ENCODE measurements around the gene ALG11. TPM values are rescaled to one million over a fixed set of nuclear protein-coding genes. Genes with fewer than 3 reads are reported as not detected.
A peak's percentile ranks its signal among the peaks of the same experiment; 100 is the strongest.
"Not testable (repeated sequence)": the region's sequence is repeated elsewhere in the genome, so short reads cannot be mapped to it uniquely, and the experiment has no call there.

Gene ALG11, protein sequence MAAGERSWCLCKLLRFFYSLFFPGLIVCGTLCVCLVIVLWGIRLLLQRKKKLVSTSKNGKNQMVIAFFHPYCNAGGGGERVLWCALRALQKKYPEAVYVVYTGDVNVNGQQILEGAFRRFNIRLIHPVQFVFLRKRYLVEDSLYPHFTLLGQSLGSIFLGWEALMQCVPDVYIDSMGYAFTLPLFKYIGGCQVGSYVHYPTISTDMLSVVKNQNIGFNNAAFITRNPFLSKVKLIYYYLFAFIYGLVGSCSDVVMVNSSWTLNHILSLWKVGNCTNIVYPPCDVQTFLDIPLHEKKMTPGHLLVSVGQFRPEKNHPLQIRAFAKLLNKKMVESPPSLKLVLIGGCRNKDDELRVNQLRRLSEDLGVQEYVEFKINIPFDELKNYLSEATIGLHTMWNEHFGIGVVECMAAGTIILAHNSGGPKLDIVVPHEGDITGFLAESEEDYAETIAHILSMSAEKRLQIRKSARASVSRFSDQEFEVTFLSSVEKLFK
- 11.6 and 14.8 TPM in 2 replicates for total RNA-seq (2014; rRNA removed; shearing (Covaris generic))

DNA sequence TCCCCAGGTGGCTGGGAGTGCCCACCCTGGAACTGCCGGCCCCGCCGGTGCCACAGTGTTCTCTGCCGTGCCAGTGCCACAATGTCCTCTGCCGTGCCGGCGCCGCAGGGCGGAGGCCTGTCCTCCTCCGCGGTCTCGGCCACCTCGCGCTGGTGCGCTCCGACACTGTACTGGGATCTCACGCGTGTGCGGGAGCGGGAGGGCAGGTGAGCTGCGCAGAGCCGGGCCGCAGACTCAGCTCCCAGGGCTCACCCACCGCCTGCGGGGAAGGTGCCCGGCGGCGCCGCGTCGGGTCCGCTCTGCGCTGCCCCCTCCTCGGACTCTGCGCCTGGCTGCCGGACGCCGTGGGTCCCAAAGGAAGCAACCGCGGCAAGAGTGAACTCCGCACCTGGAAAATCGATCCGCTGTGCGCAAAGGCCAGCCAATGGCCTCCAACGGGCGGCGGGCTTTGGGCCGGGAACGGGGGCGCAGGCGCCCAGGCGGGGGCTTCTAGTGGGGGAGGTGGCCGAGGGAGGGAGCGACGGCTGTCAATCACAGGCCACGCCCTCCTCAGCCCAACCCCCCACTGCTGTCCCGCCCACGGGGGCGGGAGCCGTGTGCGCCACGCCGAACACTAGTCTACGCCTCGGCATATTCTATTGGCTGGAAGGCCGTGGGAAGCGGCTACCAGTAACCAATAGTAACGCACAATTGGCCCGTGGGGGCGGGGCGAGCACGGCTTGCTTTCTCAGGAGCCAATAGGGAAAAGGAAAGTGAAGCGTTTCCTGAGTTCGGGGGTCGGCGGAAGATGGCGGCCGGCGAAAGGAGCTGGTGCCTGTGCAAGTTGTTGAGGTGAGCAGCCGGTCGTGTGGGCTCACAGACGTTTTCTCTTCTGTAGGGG lies at the start of gene ALG11:
Gene ALG11, plus strand, starts transcription at position 767 of the 880 bp plus-strand sequence. Its CDS starts 21 bp downstream, at position 788.
- peak; percentile 100 for DNase-seq (ENCODE audit: low spot score)

DNA sequence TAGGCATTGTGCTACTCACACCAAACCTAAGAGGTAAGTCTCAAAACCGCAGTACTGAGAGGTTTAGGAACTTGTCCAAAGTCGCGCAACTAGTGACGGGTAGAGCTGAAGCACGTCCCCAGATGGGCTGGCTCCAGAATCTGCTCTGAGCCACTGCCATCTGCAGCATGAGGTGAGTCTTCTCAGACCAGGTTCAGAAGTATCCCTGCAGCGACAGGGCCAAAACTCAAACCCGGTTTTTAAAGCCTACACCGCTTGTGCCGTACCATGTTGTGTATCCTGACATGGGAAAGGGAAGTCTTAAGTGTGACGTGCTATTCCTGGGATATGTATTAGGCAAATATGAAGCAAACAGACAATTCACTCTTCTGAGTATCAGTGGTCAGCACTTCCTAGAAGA lies 46.0 kb upstream of the ALG11 start:
- DNase-seq (ENCODE audit: low spot score), result no peak

DNA sequence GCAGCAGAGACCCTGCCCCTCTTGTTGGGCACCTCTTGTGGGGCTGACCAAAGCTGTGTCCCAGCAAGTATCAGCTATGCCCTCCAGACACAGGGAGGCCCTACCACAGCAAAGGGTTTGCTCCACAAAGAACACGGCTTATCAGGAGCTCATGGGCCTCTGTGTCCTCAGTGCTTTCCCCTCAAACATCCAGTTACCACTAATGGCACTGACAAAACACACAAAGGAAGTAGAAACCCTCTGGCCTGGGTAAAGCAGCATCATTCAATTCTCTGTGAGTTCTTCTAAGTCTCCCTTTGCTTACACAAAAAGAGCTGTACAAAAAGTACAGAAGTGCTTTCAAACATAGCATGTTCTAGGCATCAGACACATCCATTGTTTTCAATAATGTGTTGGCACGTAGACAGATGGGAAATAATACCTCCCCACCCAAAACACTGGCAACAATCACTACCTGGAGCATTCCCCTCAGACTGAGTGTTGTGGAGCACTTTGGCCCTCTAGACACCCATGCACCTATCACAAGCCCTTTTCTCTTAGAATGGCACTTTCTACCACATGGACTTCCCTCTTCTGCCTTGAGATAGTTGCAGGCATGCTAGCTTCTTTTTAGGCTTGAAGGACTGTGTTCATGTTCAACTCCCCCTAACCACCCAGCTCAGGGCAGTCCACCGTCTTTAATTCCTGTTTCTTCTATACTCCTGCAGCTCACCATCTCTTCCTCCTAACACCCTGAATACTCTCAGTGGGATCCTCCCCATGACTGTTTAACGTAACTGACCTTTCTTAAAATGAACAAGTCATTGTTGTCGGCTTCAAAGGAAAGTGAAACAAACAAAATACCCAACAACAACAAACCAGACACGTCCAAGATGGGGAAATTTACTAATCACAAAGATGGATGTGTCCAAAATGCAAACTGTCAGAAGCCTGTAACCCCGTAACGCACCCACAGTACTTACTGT lies 44.4 kb upstream of the ALG11 start:
- DNase-seq (ENCODE audit: low spot score), result no peak

DNA sequence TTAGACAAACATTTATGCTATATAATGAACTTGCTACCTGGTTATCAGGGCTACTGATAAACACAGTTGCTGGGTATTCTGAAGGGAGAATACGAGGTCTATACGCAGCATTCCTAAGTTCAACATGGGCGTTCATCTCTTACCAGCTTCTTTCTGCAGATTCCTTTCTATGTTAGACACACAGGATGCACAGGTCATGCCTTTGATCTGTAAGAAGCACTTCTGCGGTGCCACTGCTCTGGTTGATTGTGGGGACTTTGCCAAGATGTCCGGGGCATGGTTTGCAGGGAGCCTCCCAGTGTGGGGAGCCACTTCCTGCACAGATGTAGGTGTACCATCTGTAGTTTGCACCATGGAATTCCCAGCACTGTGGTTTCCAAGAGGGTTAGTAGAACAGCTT lies 41.8 kb upstream of the ALG11 start:
- no peak for DNase-seq (ENCODE audit: low spot score)

DNA sequence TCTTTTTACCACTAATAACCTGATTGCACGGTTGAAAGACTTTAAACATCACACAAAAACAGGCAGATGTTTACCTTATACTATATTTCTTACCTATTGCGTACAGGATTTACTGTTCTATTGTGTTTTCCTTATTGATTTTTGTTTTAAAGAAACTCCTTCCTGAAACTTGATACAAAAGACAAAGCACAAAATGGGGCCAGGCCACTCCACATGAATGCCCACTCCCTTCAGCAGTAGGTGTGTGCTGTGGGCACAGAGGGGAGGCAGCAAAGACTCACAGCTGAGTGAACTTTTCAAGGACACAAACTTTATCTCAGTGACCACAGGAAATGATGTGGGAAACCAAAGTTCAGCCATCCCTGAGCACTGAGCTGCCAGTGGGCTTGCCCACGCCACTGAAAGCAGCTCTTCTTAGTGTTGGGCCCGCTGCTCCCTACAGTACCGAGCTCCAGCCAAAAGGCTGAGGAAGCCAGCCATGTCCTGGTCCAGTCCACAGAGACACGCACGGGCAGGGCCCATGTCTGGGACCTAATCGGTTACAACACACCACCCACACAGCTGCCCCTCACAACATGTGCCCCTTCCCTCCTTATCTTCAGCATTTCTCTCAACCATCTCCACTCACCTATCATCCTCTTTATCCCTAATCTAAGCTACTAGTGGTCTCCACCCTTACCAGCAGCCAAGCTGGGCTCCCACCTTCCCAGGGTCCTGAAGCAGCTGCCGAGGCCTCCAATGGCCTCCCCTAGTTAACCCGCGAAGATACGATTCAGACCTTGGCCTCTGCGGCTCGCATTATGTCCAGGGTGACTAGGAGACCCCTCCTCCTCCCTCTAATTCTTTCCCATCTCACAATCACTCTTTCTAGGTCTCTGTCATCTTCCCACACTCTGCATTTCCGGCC lies 40.4 kb upstream of the ALG11 start:
- DNase-seq (ENCODE audit: low spot score), result no peak

DNA sequence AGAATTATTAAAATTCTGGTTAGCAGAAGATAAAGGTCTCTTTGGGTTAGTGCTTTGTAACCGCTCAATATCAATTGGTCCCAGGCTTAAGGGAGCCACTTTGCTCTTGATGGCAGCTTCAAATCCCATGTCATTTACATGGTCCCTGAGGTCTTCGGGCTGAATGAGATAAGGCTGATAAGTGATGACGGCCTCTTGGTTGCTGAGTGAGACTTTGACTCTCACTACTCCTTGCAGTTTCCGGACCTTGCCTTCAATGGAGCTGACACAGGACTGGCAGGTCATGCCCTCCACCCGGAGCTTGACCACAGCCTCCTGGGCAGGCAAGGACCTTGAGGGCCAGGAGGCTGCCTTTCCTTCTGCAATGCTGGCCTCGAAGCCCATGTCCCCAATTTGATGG lies 37.7 kb upstream of the ALG11 start:
- DNase-seq (ENCODE audit: low spot score), result no peak

DNA sequence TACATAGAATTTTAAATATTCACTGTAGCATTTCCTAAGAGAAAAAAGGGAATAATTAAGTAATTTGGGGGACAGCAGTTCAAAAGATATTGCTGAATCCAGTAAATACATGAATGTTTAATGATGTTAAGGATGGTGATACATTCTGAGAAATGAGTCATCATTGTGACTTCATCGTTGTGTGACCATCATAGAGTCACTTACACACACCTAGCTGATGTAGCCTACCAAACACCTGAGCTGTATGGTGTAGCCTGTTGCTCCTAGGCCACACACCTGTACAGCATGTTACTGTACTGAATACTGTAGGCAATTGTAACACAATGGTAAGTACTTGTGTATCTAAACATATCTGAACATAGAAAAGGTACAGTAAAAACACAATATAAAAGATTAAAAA lies 35.8 kb upstream of the ALG11 start:
- DNase-seq (ENCODE audit: low spot score), result no peak

DNA sequence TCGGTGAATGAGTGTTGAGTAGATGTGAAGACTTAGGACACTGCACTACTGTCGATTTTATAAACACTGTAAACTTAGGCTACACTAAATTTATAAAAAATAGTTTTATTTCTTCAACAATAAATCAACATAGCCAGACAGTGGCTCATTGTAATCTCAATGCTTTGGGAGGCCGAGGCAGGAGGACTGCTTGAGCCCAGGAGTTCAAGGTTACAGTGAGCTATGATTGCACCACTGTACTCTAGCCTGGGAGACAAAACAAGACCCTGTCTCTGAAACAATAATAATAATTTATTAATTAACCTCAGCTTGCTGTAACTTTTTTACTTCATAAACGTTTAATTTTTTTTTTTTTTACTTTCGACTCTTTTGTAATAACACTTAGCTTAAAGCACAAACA lies 35.3 kb upstream of the ALG11 start:
- DNase-seq (ENCODE audit: low spot score), result no peak

DNA sequence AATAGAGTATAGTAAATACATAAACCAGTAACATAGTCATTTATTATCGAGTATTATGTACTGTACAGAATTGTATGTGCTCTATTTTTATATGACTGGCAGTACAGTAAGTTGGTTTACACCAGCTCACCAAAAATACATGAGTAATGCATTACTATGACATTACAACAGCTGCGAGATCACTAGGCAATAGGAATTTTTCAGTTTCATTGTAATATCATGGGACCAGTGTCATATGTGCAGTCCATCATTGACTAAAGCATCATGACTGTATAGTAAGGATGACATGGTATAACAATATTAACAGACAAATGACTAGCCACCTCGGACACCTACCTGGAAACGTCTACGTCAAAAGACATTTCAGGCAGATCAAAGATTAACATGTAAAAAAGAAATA lies 34.6 kb upstream of the ALG11 start:
- DNase-seq (ENCODE audit: low spot score), result no peak

DNA sequence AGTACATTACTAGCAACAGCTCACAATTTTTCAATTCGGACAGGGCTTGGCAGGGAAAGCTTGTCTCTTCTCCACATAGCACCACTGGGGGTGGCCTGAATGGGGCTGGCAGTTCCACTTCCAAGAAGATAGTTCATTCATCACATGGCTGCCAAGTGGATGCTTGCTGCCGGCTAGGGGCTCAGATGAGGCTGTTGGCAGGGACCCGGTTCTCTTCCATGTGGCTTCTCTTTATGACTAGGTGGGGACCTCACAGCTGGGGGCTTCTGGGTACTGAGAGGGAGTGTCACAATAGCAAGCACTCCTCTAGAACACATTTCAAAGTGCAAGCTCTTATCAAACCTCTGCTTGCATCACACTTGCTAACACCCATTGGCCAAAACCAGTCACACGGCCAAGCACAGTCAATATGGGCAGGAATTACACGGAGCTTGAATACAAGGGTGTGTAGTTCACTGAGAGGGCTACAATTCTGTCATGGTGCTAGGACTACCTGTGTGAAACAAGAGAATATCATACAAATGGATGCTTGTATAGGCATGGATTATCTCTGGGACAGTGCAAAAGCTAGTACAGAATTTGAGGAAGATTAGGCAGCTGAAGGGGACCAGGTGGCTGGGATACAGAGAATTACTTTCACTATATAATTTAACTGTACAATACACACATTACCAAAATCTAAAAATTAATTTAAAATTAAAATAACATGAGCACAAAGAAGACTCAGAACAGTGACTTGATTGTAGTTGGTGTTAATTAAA lies 33.2 kb upstream of the ALG11 start:
- DNase-seq (ENCODE audit: low spot score), result no peak

DNA sequence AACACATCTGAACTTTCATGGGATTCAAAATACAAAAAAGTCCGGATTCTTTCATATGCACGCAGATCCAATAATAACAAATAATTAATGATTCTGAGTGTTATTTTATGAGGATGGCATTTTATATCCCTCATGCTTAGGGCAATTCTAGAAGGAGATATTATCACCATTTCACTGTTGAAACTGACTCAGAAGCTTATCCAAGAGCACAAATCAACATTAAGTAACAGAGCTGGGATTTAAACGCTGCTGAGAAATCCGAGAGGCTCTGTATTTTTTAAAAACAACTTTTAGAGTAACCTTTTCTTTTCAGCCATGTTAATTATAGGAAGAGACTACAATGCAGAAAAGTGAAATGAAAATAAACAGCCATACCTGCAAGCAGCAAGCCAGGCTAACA lies 31.3 kb upstream of the ALG11 start:
- DNase-seq (ENCODE audit: low spot score), result no peak

DNA sequence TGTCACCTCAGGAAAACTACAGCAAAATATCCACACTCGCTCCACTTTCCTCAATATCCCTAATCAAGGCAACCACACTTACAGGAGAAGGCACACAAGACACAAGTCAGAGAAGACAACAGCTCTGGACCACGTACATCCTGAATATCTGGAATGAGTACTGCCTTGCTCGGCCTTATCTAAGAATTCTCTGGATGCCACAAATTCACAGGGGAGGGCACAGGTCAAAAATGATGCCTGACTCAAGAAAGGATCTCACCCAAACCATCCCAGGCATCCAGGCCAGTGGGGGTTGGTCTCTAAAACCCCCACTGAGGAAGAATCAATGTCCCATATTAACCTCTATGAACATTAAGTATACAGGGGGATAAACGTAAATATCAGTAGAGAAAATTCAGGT lies 30.8 kb upstream of the ALG11 start:
- DNase-seq (ENCODE audit: low spot score), result no peak

DNA sequence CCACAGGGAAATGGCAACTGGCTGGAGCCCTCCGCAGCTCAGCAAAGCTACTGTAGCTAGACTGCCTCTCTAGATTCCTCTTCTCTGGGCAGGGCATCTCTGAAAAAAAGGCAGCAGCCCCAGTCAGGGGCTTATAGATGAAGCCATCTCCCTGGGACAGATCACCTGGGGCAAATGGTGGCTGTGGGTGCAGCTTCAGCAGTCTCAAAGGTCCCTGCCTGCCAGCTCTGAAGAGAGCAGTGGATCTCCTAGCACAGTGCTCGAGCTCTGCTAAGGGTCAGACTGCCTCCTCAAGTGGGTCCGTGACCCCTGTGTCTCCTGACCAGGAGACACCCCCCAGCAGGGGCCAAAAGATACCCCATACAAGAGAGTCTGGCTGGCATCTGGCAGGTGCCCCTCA lies 28.9 kb upstream of the ALG11 start:
- DNase-seq (ENCODE audit: low spot score), result not testable (repeated sequence)

DNA sequence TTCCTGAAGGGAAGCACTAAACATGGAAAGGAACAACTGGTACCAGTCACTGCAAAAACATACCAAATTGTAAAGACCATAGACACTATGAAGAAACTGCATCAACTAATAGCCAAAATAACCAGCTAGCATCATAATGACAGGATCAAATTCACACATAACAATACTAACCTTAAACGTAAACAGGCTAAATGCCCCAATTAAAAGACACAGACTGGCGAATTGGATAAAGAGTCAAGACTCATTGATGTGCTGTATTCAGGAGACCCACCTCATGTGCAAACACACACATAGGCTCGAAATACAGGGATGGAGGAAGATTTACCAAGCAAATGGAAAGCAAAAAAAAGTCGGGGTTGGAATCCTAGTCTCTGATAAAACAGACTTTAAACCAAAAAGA lies 27.3 kb upstream of the ALG11 start:
- DNase-seq (ENCODE audit: low spot score), result not testable (repeated sequence)

DNA sequence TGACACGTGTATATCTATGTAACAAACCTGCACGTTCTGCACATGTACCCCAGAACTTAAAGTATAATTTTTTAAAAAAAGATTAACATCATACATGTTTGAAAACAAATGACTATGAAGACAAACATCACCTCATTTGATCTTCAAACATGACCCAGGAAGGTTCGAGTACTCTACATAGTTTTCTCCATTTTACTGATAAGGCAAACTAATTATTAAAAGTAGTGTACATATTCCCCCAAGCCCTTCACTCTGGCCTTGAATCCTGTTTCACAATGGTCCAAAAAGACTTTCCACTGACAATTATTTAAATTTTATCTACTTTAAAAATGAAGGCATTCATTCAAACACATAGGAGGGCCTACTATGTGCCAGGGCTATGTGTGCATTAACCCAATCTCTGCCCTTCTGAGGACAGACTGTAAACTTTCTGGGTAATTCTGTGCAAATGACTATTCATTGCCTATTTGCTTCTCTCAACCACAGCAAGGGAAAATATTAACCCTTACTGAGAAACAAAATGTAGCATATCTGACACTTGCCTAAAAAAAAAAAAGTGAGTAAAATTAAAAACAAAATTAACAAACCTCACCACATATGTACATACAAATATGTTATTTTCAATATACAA lies 23.1 kb upstream of the ALG11 start:
- DNase-seq (ENCODE audit: low spot score), result no peak

DNA sequence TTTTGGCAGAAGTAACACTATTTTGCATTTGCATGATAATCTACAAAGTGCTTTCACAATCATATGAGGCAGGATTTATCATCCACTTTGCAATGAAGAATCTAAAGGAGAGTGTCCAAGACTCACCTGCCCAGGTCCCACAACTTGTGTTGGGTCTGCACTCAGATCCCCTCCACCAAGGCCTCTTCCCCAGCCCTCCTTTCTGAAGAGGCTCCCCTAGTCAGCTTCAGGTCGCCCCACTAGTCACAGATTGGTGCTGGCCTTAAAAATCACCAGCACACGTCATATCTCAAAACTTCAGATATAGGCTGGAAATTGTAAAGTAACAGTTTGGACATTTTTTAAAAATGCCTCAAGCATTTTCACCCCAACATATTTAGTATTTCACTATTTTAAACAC lies 18.5 kb upstream of the ALG11 start:
- no peak for DNase-seq (ENCODE audit: low spot score)

DNA sequence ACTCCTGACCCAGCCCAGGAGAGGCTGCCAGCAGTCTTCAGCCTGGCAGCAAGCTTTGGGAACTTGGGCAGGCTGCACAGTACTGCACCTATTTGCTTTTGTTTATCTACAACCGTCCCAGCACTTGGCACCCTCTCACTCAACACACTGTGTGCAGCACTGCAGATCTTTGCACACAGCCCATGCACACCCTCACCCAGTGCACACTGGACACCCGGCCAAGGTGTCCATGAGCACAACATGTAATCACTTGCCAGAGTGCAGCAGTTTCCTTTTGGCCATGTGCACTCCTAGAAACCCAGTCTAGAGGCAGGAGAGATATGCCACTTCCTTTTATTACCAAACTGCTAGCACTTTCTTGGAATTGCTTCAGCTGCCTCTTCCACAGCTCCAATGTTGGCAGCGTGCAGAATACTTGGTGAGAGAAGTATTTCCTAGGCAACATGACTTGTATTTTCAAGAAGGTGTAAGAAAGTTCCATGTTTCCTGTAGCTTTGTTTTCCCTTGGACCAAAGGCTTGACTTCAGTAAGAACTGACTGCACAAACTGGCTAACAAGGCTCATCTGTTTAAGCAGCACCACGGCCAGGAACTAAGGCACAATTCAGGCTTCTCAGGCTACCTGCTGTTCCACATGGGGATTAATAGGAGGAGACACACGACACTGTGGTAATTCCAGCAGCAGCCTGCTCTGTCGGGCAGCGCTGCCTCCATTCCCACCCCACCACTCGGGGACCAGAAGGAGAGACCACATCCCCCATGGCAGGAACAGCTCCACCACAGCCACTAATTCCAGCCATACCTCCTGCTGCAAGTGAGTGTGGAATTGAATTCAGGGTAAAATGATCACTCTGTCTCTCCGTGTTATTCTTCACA lies 16.3 kb upstream of the ALG11 start:
- DNase-seq (ENCODE audit: low spot score), result no peak

DNA sequence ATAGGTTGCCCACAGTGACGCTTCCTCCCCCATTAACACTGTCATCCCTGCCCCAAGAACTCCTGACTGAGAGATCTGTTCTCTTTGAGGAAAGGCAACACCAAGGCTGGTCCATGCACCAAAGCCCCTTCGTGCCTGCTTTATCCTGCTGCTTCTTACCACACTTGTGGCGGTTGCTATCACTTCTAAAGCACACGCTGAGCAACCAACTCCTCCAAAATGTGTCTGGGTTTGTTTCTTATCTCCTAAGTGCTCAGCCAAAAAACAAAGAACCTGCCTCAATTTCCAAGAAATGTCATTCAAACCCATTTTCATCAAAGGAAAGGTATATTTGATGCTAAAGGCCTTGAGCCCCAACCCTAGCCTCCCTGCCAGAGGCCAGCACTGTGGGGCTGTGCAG lies 15.6 kb upstream of the ALG11 start:
- DNase-seq (ENCODE audit: low spot score), result no peak

Data from HT-29 (cell line).